Measurements from ENCODE around the gene BRPF1. TPM values are rescaled to one million over a fixed set of nuclear protein-coding genes. Genes with fewer than 3 reads are reported as not detected.

BRPF1 gene
- total RNA-seq, 3 donors from 2014 or later = 14.3 to 23.7 (median 15.6) TPM

- H3K36me3 ChIP-seq (ENCODE audit: low read depth) = no peaks in the 10 kb centered on the region
- ATAC-seq (peak; percentile 15), DNase-seq (no peak)
- peaks cover 14% of the 10 kb centered on the region for H3K4me1 ChIP-seq (ENCODE audit: low read depth)
- intact Hi-C loops (cut with DNase I, micrococcal nuclease) = no loop called here
- H3K9me3 ChIP-seq = no peaks in the 10 kb centered on the region
- TF ChIP-seq CTCF (IDR thresholded peaks at IDR 0.05) = no peak
- no peak overlapping the region for H3K4me3 ChIP-seq
These were observed 23.1 kb downstream of the BRPF1 start for GRCh38 chr3:9754678-9755077.

- no peaks in the 10 kb centered on the region for H3K9me3 ChIP-seq
- no peak for TF ChIP-seq CTCF (IDR thresholded peaks at IDR 0.05)
- no peaks in the 10 kb centered on the region for H3K4me1 ChIP-seq (ENCODE audit: low read depth)
- DNase-seq (no peak), ATAC-seq (no peak)
- no peaks in the 10 kb centered on the region for H3K36me3 ChIP-seq (ENCODE audit: low read depth)
- intact Hi-C loops (cut with DNase I, micrococcal nuclease) = no loop called here
- no peak overlapping the region for H3K4me3 ChIP-seq
These were observed 25.9 kb downstream of the BRPF1 start for GRCh38 chr3:9757427-9757826.

GRCh38 chr3:9760779-9761505 lies 29.4 kb downstream of the BRPF1 start:
- no peaks in the 10 kb centered on the region for H3K9me3 ChIP-seq
- no peak for DNase-seq
- no peak overlapping the region for H3K4me3 ChIP-seq
- no peak for ATAC-seq
- no peak for TF ChIP-seq CTCF (IDR thresholded peaks at IDR 0.05)
- intact Hi-C loops (cut with DNase I, micrococcal nuclease) = no loop called here
- H3K36me3 ChIP-seq (ENCODE audit: low read depth) = peaks cover 3% of the 10 kb centered on the region
- no peaks in the 10 kb centered on the region for H3K4me1 ChIP-seq (ENCODE audit: low read depth)

- H3K9me3 ChIP-seq = no peaks in the 10 kb centered on the region
- H3K4me1 ChIP-seq (ENCODE audit: low read depth) = no peaks in the 10 kb centered on the region
- DNase-seq (no peak), ATAC-seq (no peak)
- no peak for TF ChIP-seq CTCF (IDR thresholded peaks at IDR 0.05)
- peaks cover 3% of the 10 kb centered on the region for H3K36me3 ChIP-seq (ENCODE audit: low read depth)
- H3K4me3 ChIP-seq = no peak overlapping the region
- intact Hi-C loops (cut with DNase I, micrococcal nuclease) = no loop called here
These were observed 30.4 kb downstream of the BRPF1 start for GRCh38 chr3:9761919-9762318.

GRCh38 chr3:9762871-9763270 lies 31.3 kb downstream of the BRPF1 start:
- intact Hi-C loops (cut with DNase I, micrococcal nuclease) = no loop called here
- no peak for TF ChIP-seq CTCF (IDR thresholded peaks at IDR 0.05)
- peaks cover 3% of the 10 kb centered on the region for H3K36me3 ChIP-seq (ENCODE audit: low read depth)

More at GRCh38 chr3:9762871-9763270, 31.3 kb downstream of the BRPF1 start:
- Histone ChIP-seq H3K4me1 (ENCODE audit: low read depth) (peaks cover 3% of the 10 kb centered on the region), H3K9me3 (no peaks in the 10 kb centered on the region), H3K4me3 (no peak overlapping the region)
- DNase-seq = no peak
- ATAC-seq = no peak
